Erythroblast (primary cell): ENCODE data around the gene FIZ1.

Experiments
- GATA1 ChIP-seq: IDR thresholded peaks from 2 replicates; pipeline ENCODE4 v1.6.1; 2011; ENCODE audit warnings: low read depth, mild to moderate bottlenecking, control low read depth, low read length, moderate library complexity
- POLR2A ChIP-seq: IDR thresholded peaks from 2 replicates; pipeline ENCODE4 v1.6.1; 2011; ENCODE audit warnings: mild to moderate bottlenecking, low read length

DNA sequence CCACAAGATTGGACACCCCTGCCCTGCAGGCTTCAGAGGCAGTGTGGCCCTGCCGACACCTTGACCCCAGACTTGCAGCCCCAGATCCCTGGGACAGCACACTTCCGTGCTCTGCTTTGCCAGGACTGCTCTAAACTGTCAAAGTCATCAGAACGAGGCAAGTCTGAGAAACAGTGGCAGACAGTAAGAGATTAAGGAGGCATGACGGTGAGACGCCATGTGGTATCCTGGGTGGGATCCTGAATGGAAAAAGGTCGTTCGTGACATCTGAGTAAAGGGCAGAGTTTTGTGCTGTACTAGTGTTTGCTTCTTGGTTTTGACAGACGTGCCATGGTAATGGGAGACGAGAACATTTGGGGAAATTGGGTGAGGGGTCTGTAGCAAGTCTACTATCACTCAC lies 32.5 kb downstream of the FIZ1 start:
- no peak for TF ChIP-seq POLR2A
- TF ChIP-seq GATA1: no peak
